HUES6 (cell line): ENCODE data around the gene KXD1.

Experiments used
- H3K27ac ChIP-seq: 2 replicates; pipeline ENCODE4 v1.7.0; 2013; ENCODE audit warnings: low read depth, mild to moderate bottlenecking, low read length, inconsistent platforms
- H3K27me3 ChIP-seq: 2 replicates; pipeline ENCODE4 v1.6.1; 2013; ENCODE audit warnings: low read length; ENCODE audit not compliant: control insufficient read depth, insufficient read depth
- H3K36me3 ChIP-seq: 2 replicates; pipeline ENCODE4 v1.6.1; 2013; ENCODE audit warnings: low read length; ENCODE audit not compliant: control insufficient read depth, insufficient read depth
- H3K4me1 ChIP-seq: 2 replicates; pipeline ENCODE4 v1.6.1; 2013; ENCODE audit warnings: low read length; ENCODE audit not compliant: control insufficient read depth, insufficient read depth
- H3K4me3 ChIP-seq: 2 replicates; pipeline ENCODE4 v1.5.1; 2013; ENCODE audit warnings: low read depth, low read length
- H3K9ac ChIP-seq: one replicate; pipeline ENCODE4 v1.6.1; 2013; ENCODE audit warnings: mild to moderate bottlenecking, low read length
- H3K9me3 ChIP-seq: 2 replicates; pipeline ENCODE4 v1.6.1; 2013; ENCODE audit warnings: low read depth, low read length; ENCODE audit not compliant: control insufficient read depth, insufficient read depth

The KXD1 gene

GRCh38 chr19:18610245-18610555, 52.5 kb downstream of the KXD1 start:
- peaks cover 58% of the 10 kb centered on the region for H3K4me1 ChIP-seq
- H3K9ac ChIP-seq = peak overlapping the region; percentile 31
- peak overlapping the region; percentile 61 for H3K4me3 ChIP-seq
- no peak overlapping the region for H3K27ac ChIP-seq
- no peaks in the 10 kb centered on the region for H3K9me3 ChIP-seq
- H3K27me3 ChIP-seq = peaks cover 95% of the 10 kb centered on the region
- H3K36me3 ChIP-seq = no peaks in the 10 kb centered on the region

GRCh38 chr19:18610556-18611326, 53.1 kb downstream of the KXD1 start:
- Histone ChIP-seq H3K27ac (no peak overlapping the region), H3K9ac (peak overlapping the region; percentile 31), H3K9me3 (no peaks in the 10 kb centered on the region), H3K27me3 (peaks cover 95% of the 10 kb centered on the region), H3K36me3 (no peaks in the 10 kb centered on the region), H3K4me3 (peak overlapping the region; percentile 61), H3K4me1 (peaks cover 53% of the 10 kb centered on the region)

GRCh38 chr19:18611327-18612050, 53.8 kb downstream of the KXD1 start:
- Histone ChIP-seq H3K27me3 (peaks cover 96% of the 10 kb centered on the region), H3K36me3 (no peaks in the 10 kb centered on the region), H3K4me1 (peaks cover 53% of the 10 kb centered on the region), H3K9me3 (no peaks in the 10 kb centered on the region), H3K9ac (no peak overlapping the region), H3K27ac (no peak overlapping the region), H3K4me3 (peak overlapping the region; percentile 69)

- H3K4me1 ChIP-seq = peaks cover 53% of the 10 kb centered on the region
- H3K9me3 ChIP-seq = no peaks in the 10 kb centered on the region
- no peak overlapping the region for H3K9ac ChIP-seq
- peak overlapping the region; percentile 69 for H3K4me3 ChIP-seq
- H3K27me3 ChIP-seq = peaks cover 98% of the 10 kb centered on the region
- H3K27ac ChIP-seq = no peak overlapping the region
- no peaks in the 10 kb centered on the region for H3K36me3 ChIP-seq
Observed at GRCh38 chr19:18612051-18612771, 54.5 kb downstream of the KXD1 start.

- Histone ChIP-seq H3K27me3 (peaks cover 98% of the 10 kb centered on the region), H3K27ac (no peak within 1 kb of the TSS), H3K9ac (no peak within 1 kb of the TSS), H3K36me3 (no peaks in the 10 kb centered on the region), H3K4me3 (peak within 1 kb of the TSS; percentile 69), H3K9me3 (no peaks in the 10 kb centered on the region), H3K4me1 (peaks cover 46% of the 10 kb centered on the region)
Observed at GRCh38 chr19:18612772-18613588, 55.3 kb downstream of the KXD1 start, which contains the start of gene TMEM59L. TMEM59L (plus strand) TSS chr19:18612870; CDS start chr19:18612959, 89 bp downstream.

- Histone ChIP-seq H3K27ac (no peak overlapping the region), H3K4me3 (peak overlapping the region; percentile 69), H3K4me1 (peaks cover 40% of the 10 kb centered on the region), H3K36me3 (no peaks in the 10 kb centered on the region), H3K9me3 (no peaks in the 10 kb centered on the region), H3K9ac (no peak overlapping the region), H3K27me3 (peaks cover 91% of the 10 kb centered on the region)
Observed at GRCh38 chr19:18613589-18614234, 56.0 kb downstream of the KXD1 start.

GRCh38 chr19:18616023-18616422, 58.4 kb downstream of the KXD1 start:
- Histone ChIP-seq H3K4me1 (peaks cover 22% of the 10 kb centered on the region), H3K36me3 (no peaks in the 10 kb centered on the region), H3K9ac (no peak overlapping the region), H3K27ac (no peak overlapping the region), H3K4me3 (no peak overlapping the region), H3K27me3 (peaks cover 69% of the 10 kb centered on the region), H3K9me3 (no peaks in the 10 kb centered on the region)

- H3K4me1 ChIP-seq = peaks cover 11% of the 10 kb centered on the region
- H3K27ac ChIP-seq = no peak overlapping the region
- no peaks in the 10 kb centered on the region for H3K9me3 ChIP-seq
- H3K36me3 ChIP-seq = no peaks in the 10 kb centered on the region
- H3K4me3 ChIP-seq = no peak overlapping the region
- H3K9ac ChIP-seq = no peak overlapping the region
- peaks cover 54% of the 10 kb centered on the region for H3K27me3 ChIP-seq
Observed at GRCh38 chr19:18617562-18617961, 59.9 kb downstream of the KXD1 start.

GRCh38 chr19:18618236-18618635, 60.6 kb downstream of the KXD1 start:
- Histone ChIP-seq H3K36me3 (no peaks in the 10 kb centered on the region), H3K4me3 (no peak overlapping the region), H3K9ac (no peak overlapping the region), H3K4me1 (peaks cover 10% of the 10 kb centered on the region), H3K27me3 (peaks cover 47% of the 10 kb centered on the region), H3K27ac (no peak overlapping the region), H3K9me3 (no peaks in the 10 kb centered on the region)
